ENCODE measurements around the gene SHLD1.

DNA sequence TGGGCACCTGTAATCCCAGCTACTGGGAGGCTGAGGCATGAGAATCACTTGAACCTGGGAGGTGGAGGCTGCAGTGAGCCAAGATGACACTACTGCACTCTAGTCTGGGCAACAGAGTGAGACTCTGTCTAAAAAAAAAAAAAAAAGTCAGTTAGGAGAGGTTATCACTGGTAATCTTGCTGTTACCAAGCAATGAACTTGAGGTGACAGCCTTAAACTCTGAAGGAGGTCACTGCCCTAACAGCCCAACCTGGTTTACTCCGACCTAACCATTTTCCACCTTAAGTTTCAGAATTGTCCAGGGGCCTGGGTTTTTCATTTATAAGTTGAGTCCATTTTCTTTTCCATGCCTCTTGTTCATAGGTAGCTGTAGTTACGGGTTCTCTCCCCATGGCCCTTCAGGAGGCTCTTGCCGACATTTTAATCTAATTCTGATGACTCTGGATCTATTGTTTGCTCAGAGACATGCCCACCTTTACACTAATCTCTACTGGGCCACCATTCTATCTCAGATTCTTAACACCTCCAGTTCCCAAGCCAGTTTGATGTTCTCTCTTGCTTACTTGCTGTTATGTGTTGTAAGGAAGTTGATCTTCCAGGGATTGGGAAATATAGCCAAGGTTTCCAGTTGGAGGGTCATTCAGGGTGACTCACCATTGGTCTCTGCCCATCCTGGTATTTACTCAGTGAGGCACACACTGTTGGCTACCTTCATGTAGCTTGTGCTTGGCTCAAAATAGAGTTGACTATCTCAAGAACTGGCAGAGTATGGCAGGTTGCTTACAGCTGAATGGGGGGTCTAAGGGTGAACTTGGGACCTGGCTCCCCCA, 29.1 kb downstream of the SHLD1 start:
- TF ChIP-seq, protein P1, sequence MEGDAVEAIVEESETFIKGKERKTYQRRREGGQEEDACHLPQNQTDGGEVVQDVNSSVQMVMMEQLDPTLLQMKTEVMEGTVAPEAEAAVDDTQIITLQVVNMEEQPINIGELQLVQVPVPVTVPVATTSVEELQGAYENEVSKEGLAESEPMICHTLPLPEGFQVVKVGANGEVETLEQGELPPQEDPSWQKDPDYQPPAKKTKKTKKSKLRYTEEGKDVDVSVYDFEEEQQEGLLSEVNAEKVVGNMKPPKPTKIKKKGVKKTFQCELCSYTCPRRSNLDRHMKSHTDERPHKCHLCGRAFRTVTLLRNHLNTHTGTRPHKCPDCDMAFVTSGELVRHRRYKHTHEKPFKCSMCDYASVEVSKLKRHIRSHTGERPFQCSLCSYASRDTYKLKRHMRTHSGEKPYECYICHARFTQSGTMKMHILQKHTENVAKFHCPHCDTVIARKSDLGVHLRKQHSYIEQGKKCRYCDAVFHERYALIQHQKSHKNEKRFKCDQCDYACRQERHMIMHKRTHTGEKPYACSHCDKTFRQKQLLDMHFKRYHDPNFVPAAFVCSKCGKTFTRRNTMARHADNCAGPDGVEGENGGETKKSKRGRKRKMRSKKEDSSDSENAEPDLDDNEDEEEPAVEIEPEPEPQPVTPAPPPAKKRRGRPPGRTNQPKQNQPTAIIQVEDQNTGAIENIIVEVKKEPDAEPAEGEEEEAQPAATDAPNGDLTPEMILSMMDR (IDR thresholded peaks at IDR 0.05; ENCODE audit: insufficient read depth, low read depth, low read length) = no peak
- TF ChIP-seq EZH2 (IDR thresholded peaks at IDR 0.05; ENCODE audit: insufficient read depth, low read length) = no peak
